D341Med (cell line): ENCODE measurements around the gene LHFPL3.
"Not testable (repeated sequence)": the region's sequence is repeated elsewhere in the genome, so short reads cannot be mapped to it uniquely, and the experiment has no call there.

Experiments
- DNase-seq: peaks from one replicate; pipeline ENCODE4 v3.0.0; 2012; ENCODE audit warnings: low spot score

Gene LHFPL3

DNA sequence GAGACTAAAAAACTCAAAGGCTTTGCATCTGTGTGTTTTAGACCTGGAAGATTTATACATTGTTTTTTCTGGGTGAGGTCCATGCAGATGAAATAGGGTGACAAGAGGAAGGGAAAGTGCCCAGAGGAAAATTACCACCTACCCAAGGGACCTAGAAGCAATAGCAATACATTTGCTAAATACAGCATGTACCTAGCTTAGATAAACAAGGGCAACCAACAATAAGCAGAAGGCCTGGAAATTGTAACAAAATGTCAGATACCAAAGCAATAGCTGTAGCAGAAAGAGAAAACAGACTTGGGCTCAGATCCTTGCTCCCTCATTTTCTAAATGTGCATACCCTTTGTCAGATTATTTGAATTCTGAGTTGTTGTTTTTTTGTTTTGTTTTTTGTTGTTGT lies 367.2 kb downstream of the LHFPL3 start:
- DNase-seq: no peak

DNA sequence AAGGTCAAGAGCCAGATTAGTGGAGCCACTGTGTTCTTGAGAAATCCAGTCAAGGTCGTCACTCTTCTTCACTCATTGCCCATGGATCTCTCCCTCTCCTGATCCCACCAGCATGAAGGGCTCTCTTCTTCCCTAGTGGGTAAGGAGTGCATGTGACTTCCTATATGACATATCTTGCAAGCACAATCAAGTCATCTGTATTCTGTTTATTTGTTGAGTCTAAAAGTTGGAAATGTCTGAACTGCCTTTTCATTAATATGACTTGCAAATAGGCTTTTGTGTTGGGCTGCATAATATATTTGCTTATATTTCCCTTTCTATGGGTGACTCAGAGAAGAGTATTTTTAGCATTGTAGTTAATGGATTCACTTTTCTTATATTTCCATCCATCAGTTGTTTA lies 371.9 kb downstream of the LHFPL3 start:
- DNase-seq: no peak

DNA sequence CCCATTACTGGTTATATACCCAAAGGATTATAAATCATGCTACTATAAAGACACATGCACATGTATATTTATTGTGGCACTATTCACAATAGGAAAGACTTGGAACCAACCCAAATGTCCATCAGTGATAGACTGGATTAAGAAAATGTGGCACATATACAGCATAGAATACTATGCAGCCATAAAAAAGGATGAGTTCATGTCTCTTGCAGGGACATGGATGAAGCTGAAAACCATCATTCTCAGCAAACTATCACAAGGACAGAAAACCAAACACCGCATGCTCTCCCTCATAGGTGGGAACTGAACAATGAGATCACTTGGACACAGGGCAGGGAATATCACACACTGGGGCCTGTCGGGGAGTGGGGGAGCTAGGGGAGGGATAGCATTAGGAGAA lies 392.6 kb downstream of the LHFPL3 start:
- DNase-seq: not testable (repeated sequence)

DNA sequence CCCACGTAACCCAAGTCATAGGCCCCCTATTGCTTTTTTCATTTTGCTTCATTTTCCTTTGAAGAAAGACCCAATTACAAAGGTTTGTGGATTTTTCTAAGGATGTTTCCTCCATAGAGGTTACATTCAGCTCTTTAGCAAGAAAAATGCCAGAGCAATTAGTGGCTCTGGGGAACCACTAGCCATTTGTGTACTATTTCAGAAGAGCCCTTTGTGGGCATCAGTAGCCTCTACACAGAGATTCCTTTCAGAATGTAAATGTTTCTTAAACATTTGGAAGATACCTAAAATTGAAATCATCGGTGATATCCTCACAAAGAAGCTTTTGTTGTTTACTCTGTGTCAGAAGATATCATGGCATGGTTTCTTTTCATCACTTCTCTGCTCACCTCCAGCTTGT lies 394.6 kb downstream of the LHFPL3 start:
- DNase-seq: no peak

DNA sequence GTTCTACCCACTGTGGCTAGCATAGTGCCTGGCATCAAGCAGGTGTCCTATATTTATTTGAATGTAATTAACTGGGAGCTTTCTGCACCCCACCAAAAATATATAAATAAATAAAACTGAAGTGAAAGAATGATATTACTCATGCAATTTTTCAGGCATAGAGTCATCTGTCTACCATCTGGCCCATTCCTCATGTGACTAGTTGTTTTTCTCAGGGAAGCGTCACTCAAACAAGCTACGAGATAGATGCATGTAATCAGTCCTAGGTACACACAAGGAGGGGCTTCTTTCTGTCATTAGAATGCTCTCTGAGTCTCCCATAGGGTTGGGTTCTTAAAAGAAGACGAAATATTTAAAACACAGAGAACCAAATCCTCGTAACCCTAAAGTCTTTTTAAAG lies 430.1 kb downstream of the LHFPL3 start:
- DNase-seq: no peak

DNA sequence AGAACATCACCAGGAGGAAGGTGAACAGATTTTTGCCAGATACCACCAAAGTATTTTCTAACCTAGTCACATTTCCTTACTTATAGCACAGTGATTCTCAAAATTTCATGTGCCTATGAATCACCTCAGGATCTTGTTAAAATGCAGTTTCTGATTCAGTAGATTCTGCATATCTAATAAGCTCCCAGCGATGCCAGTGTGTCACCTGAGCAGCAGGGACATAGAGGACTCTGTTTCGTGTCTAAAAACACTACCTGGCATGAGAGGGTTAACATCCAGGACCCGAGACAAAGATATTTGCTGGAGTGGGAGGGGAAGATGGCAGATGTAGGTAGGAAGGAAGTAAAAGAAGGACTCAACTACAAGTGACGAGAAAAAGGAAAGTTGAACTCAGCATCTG lies 433.5 kb downstream of the LHFPL3 start:
- DNase-seq: no peak

DNA sequence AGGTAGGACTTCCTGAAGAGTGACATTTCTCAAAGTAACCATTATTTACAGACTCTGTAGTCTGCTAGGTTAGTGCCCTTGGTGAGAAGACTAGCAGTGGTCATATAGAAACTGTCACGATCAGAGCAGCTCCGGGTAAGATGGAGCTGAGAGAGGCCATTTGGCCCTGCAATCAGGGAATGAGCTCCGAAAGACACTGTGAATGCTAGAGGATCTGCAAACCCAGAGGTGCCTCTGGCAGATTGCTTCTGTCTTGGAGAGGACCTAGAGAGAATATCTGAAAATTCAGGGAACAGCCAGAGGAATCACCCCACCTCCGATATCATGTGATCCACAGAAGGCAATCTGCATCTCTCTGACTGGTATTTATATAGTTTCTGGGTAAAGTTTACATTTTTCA lies 438.7 kb downstream of the LHFPL3 start:
- DNase-seq: no peak

DNA sequence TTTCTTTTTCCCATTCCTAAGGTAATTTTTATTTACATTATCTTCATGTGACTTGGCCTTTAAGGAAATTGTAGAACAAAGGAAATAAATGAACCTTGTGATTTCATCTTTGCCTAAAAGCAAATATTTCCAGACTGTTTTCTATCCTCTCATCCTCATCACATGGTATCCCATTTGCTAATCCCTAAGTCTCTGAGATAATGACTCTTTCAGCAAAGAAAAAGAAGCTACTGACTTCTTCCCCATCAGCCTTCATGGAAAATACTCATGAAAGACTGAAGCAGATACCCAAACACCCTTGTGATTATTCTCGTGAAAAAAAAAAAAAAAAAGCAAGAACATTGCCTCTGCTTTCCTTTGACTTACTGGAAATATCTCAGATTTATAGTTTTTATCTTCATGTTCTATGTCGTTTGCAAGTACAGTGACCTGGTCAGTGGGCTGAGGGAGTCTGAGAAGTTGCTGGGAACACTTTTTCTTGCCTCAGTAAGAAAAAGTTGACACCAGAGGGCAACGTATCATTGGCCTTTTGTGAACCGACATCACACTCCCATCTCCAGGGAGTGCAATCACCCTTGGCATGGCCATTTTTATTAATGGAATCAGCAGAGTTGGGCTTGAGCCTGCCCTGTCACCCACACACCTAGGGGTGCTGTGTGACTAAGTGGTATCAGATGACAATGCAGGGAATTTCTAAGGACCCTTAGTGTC lies 439.6 kb downstream of the LHFPL3 start:
- no peak for DNase-seq

DNA sequence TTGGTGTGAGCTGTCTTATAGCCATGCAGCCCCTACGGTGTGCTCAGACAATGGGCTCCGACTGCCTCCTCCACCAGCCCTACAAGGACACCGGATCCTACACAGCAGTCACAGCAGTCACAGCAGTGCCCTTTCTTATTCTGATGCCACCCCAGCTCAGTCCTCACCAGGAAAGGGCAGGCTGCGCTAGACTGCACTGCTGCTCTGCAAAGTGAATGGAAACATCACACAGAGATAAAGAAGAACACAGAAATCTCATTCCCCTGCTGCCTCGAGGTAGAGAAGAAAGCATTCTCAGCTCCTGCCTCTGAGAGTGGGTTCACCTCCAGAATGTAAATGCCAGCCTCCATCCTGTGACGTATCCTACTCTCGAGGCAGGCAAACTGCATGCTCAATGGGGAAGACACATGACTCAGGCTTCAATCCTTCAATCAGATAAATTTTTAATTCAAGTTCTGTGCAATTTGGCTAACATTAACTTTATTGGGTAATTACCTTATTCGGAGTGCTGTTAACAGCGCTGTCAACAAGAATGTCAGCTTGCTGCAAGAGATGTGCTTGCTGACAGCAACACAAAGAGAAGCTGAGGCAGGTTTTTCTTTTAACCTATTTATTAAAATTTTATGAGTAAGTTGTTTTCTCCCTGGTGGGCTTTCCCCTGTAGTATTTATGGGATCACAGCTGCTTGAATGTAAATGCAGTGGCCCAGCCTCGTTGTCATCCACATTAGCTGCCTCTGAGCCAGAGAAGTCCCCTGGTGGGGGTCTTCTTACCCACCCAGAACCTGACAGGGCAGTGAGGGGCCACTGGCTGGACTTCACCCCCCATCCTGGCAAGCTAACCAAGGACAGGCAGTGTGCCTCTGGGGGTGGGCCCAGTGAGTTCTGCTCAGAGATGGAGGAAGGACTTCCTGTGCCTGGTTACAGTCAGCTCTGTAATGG lies 444.3 kb downstream of the LHFPL3 start:
- DNase-seq: no peak

DNA sequence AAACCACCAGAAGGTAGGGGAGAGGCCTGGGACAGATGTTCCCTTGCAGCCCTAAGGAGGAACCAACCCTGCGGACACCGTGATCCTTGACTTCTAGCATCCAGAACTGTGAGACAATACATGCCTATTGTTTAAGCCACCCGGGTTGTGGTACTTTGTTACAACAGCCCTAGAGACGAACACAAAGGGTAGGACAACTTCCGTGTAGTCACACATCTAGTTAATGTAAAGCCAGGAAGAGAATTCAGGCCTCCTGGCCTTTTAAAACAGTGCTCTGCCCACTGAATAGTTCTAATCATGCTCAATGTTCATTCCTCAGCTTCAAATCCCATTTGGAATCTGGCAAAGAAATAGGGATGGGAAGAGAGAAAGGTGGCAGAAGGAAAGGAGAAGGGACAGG lies 445.4 kb downstream of the LHFPL3 start:
- DNase-seq: no peak

DNA sequence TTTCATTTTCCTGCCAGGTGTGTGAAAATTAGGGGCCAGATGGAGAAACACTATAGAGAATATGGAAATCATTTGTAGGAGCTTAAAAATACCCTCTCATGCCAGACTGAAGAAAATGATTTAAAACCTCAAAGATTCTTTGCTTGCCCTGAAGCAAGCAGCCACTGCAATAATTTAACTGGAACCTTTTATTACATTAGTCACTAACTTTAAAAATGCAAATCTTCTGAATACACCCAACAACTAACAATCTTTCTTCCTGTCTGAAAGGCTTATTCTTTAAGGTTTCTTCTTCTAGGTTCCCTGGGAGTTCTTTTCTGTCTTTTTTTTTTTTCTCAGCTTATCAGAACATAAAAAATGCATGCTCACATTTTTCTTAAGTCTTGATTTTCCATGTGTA lies 447.1 kb downstream of the LHFPL3 start:
- DNase-seq: no peak

DNA sequence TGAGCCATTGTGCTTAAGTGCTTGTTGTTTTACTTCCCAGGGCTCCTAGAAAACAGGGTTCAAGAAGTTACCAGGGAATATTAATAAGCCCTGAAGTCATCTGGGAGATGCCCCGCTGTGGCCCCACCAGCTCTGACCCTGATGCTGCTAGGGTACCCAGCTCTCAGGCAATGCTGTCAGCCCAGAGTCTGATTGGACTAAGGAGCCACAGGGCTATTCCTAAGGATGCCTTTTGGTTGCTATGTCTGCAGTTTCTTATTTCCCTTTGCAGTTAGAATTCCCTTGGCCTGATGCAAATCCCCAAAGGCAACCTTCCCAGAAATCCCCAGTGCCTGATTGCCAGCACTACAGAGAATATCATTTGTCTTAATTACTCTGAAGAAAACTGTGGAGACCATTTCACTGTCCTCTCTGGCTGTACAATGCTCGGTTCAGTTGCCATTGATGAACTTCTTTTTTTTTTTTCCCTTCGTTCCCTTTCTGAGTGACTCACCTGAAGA lies 448.9 kb downstream of the LHFPL3 start:
- no peak for DNase-seq

DNA sequence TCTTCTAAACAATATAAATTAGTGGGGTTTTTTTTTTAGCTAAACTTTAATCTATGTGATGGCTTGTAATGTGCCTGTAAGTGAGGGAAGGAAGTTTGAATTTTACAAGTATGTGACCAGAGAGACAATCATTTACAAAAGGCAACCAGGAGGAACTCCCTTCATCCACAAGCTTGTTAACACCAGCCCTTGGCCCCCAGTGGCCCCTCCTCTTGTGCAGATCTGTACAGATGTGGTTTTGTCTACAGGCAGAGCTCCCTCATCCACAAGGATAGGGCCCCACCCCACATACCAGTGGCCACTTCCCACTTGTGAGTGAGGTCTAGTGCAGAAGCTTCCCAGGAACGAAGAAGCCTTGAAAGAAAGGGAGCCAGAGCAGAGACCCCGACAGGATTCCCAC lies 451.5 kb downstream of the LHFPL3 start:
- no peak for DNase-seq

DNA sequence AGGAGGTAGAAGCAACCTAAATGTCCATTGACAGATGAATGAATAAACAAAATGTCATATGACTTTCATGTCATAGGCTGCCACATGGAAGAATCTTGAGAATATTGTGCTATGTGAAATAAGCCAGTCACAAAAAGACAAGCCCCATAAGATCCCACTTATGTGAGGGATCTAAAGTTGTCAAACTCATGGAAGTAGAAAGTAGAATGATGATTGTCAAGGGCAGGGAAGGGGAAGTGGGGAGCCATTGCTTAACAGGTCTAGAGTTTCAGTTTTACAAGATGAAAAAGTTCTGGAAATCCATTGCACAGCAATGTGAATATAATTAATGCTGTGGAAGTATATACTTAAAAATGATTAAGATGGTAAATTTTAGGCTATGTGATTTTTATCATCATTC lies 456.3 kb downstream of the LHFPL3 start:
- no peak for DNase-seq

DNA sequence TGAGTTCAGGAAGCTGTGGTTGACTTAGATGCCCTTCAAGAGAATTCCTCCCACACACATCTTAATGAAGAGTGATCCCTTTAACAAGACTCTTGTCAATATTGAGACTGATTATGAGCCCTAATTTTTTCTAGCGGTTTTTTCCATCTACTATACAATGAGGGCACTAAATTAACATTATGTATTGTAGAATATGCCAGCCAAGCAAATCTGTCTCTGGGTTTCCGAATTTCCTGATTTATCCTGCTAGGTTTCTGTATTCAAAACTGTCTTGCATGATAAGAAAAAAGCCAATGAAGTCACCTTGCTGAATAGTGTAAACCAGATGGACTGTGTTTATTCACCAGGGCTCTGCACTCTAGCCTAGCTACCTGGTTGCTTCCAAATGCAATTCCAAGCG lies 461.4 kb downstream of the LHFPL3 start:
- DNase-seq: no peak

DNA sequence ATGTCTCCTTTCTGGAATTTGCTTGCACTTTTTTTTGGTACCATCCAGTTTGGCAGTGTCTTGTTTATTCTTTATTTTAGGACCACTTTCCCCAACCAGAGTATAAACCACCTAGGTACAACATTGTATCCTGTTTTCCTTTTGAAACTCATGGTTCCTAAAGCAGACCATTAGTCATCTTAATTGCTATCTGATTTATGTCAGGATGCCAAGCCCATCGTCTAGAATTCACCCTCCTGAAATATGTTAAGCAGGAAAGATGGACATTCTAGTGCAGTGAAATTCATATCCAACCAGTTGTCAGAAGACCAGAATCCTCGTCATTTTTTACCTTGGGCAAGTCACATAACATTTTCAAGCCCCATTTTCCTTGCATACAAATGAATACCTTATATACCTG lies 462.0 kb downstream of the LHFPL3 start:
- no peak for DNase-seq

DNA sequence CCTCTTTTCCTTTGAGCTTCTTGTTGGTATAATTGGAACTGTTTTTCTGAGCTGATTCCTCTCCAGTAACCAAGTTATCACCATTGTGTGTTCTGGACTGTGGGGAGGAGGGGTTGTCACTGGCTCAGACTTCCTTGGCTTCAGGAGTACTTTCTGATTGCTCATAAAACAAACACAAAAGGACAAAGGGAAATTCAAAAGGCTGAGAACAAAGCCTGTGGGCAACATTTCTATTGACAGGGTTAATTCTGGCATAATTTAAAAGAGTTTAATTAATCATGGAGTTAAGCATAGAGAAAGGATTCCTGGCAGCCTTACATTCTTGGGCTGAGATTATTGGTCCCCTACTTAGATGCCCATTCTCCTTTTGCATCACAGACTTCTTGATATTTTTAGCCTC lies 462.7 kb downstream of the LHFPL3 start:
- DNase-seq: no peak

DNA sequence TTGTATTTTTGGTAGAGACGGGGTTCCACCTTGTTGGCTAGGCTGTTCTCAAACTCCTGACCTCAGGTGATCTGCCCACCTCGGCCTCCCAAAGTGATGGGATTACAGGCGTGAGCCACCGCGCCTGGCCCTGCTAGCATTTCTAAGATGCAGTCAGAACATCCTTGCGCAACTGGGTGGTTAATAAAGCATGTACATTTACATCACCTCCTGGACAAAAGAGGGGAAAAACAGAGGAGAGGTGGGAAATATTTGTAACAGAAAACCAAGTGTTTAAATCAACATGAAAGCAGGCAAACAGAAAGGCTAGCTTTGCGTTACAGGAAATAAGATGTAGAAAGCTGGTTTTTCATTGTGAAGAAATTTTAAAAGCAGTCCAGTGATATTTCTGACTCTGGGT lies 464.7 kb downstream of the LHFPL3 start:
- no peak for DNase-seq

DNA sequence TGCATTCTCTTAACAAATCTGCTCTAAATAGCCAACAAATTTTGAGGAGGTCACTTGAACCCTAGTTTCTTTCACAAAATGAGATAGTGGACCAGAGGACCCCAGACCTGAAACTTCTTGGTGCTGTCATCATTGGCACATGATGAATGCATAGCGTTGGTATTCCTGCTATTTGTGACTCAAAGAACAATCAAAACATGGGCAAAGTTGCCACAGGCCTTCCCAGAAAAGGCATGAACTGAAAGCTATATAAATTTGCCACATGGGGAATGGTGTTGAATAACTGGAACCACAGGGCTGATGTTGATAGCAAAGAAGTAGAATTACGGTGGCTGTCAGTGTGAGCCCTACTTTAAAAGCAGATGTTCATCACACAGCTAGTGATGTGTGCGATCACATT lies 465.8 kb downstream of the LHFPL3 start:
- no peak for DNase-seq

DNA sequence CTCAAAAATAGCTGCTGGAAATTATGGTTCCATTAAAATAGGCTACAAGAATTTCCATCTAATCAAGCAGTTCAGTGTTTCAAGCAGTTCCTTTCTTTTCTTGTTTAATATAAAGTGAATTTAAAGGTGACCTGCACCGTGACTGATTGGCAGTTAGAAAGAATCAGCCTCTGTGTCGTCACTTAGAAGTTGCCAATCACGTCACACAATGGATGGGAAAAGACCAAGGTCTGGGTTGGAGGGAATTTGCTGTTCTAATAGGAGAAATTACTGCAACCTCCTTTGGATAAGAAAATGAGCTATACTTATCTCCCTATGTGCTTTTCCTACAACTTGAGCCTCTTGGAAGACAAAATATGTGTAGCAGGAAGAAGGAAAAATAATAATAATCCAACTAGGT lies 466.2 kb downstream of the LHFPL3 start:
- DNase-seq: no peak

DNA sequence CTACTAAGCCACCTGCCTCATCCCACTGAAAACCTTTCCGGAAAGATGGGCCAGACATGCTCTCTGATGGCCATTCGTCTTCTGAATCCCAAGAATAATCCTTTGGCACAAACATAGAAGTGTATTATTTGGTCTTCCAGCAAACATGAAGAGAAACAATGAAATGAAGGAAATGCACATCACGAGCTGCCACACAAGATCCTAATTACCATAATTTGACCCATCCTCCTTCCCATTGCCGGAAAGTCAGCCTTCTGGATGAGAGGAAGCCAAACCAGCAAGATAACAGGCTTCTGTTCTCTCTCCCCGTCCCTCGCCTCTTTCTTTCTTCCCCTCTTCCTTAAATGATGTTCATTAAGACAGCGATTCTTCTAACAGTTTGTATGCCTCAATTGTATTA lies 466.7 kb downstream of the LHFPL3 start:
- no peak for DNase-seq

DNA sequence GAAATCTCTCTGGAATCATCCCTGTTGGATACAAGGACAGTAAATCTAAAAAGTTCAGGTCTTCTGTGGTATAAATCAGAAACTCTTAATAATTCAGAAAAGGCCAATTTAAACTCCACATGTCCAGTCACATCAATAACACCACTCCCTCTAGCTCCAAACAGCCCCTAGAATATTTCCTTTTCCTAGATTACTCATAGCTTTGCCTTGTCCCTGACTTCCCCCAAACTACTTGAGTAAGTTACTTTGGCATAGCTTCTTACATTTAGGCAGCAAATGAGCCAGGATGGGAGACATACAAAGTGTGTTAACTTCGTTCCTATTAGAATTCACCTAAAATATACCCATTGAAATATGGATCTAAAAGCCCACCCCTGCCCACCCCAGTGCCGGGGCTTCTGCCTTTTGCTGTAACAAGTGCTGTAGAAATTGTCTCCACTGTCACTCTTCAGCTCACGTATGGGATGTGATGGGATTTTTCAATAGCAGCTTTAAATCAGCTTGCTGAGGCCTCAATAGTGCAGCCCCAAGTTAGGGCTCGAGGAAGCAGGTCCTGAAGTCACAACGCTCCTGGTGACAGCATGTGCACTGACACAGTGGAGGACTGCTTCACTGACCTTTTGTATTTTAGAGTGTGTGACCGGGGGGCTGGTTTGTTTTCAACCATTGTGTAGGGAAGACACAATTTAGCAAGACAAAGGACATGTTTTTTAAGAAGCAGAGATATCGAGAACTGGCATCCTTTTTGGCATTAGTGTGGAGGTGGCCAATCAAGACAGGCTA lies 467.4 kb downstream of the LHFPL3 start:
- DNase-seq: no peak

DNA sequence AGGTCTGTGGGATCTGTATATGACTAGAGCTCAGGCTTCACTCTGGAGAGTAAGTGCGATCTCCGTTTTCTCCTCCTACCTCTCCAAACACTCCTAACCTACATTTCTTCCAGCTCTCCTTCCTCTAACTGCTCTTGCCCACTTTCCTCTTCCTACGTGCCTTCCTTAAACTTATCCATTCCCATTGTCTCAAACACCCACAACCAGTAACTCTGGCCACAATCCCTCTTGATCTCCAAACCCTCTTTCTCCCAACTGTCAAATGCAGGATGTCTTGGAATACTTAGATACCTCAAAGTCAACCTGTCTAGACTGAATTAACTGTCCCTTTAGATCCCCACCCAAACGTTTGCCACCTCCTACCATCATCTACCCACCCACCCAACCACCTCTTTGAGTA lies 471.9 kb downstream of the LHFPL3 start:
- no peak for DNase-seq
